ENCODE results near the gene OPCML. TPM values are rescaled to one million over a fixed set of nuclear protein-coding genes. Genes with fewer than 3 reads are reported as not detected.

The OPCML gene
- total and polyA plus RNA-seq, 2 of the 13 experiments (the other 11 are each of a cell fraction or from before 2014, with no cell fraction given): not detected

DNA sequence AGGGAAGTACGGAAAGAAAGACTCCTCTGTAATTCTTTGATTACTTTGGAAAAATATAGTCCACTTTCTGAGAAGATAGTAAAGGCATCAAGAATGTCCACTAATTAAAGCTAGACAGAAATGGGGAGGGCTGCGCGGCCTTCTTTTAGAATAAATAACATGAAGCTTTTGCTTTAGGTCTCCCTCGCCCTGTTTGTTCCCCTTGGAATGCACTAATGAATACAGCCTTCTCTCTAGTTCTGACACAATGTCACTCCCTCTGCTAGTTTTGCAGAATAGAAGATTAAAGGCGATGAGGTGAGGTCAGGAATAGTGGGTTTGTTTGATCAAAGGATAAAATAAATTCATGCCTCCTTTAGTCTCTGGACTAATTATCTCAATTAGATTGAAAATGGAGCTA is 543.9 kb downstream of the OPCML start:
- BruUV-seq (replicated peaks): no TSS peak
- DNase-seq (ENCODE audit: low spot score) (no peak), FAIRE-seq (no peak), ATAC-seq (no peak)
- Histone ChIP-seq H3K9ac (ENCODE audit: insufficient read depth, low read depth, low read length) (no peak overlapping the region), H3K4me2 (ENCODE audit: low read depth, low read length) (no peak overlapping the region), H3K4me1 (ENCODE audit: insufficient read depth, low read length) (no peaks in the 10 kb centered on the region), H2AFZ (ENCODE audit: low read length) (no peak overlapping the region), H4K20me1 (ENCODE audit: insufficient read depth, low read length) (no peaks in the 10 kb centered on the region), H3K4me3 (replicated peaks in 1 of 3; ENCODE audit: insufficient read depth in 1 of 3, low read depth in 2 of 3, low read length in 3 of 3) (no peak overlapping the region), H3K36me3 (replicated peaks in 1 of 2; ENCODE audit: control insufficient read depth in 1 of 2, insufficient read depth in 2 of 2, low read length in 2 of 2) (no peaks in the 10 kb centered on the region), H3K27me3 (ENCODE audit: control insufficient read depth in 1 of 2, insufficient read depth in 2 of 2, low read length in 2 of 2) (peaks cover 0 to 2% of the 10 kb centered on the region in 2 experiments; a peak in 1 of 5 replicates), H3K9me3 (ENCODE audit: low read length) (no peaks in the 10 kb centered on the region), H3K79me2 (ENCODE audit: insufficient read depth, low read length) (no peaks in the 10 kb centered on the region), H3K27ac (ENCODE audit: extremely low read length, insufficient read depth, low read length) (no peak overlapping the region)
- intact Hi-C loops (cut with micrococcal nuclease; ENCODE audit: unreplicated experiment) (no loop called here), in situ Hi-C loops (cut with HindIII; ENCODE audit: extremely low pct_ligation_motif_present, low pct_unique_long_range_greater_than_20kb) (no loop called here)
- POLR2A ChIA-PET: no interaction called here
- 26% methylated on average over 5 of the region's 5 CpGs for WGBS (ENCODE audit: low lambda C conversion rate)
- CTCF ChIA-PET (ENCODE audit: low intra/inter-chr PET ratio, low total read pairs): no interaction called here
- TF ChIP-seq GMEB1 (CRISPR knock-in tag; IDR thresholded peaks at IDR 0.05; ENCODE audit: borderline replicate concordance): no peak
- TF ChIP-seq ZNF577 (CRISPR knock-in tag; IDR thresholded peaks at IDR 0.05; ENCODE audit: borderline replicate concordance, low read depth): no peak
- TF ChIP-seq CCDC6 (CRISPR knock-in tag; IDR thresholded peaks at IDR 0.05): no peak
- no peak for TF ChIP-seq ZBTB21 (CRISPR knock-in tag; IDR thresholded peaks at IDR 0.05)
- TF ChIP-seq ELF1 (CRISPR knock-in tag; IDR thresholded peaks at IDR 0.05): no peak
- TF ChIP-seq ZNF326 (CRISPR knock-in tag; IDR thresholded peaks at IDR 0.05; ENCODE audit: borderline replicate concordance): no peak
- no peak for TF ChIP-seq TARDBP (CRISPR knock-in tag; IDR thresholded peaks at IDR 0.05)
- TF ChIP-seq, protein P1, sequence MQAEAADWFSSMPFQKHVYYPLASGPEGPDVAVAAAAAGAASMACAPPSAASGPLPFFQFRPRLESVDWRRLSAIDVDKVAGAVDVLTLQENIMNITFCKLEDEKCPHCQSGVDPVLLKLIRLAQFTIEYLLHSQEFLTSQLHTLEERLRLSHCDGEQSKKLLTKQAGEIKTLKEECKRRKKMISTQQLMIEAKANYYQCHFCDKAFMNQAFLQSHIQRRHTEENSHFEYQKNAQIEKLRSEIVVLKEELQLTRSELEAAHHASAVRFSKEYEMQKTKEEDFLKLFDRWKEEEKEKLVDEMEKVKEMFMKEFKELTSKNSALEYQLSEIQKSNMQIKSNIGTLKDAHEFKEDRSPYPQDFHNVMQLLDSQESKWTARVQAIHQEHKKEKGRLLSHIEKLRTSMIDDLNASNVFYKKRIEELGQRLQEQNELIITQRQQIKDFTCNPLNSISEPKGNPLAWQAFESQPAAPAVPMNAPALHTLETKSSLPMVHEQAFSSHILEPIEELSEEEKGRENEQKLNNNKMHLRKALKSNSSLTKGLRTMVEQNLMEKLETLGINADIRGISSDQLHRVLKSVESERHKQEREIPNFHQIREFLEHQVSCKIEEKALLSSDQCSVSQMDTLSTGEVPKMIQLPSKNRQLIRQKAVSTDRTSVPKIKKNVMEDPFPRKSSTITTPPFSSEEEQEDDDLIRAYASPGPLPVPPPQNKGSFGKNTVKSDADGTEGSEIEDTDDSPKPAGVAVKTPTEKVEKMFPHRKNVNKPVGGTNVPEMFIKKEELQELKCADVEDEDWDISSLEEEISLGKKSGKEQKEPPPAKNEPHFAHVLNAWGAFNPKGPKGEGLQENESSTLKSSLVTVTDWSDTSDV (CRISPR knock-in tag; IDR thresholded peaks at IDR 0.05): no peak
- TF ChIP-seq ZNF772 (CRISPR knock-in tag; IDR thresholded peaks at IDR 0.05): no peak
- TF ChIP-seq POLR2A (IDR thresholded peaks at IDR 0.05; ENCODE audit: insufficient read depth in 1 of 2, low read depth in 2 of 2, low read length in 2 of 2): no peak
- TF ChIP-seq, protein P2, sequence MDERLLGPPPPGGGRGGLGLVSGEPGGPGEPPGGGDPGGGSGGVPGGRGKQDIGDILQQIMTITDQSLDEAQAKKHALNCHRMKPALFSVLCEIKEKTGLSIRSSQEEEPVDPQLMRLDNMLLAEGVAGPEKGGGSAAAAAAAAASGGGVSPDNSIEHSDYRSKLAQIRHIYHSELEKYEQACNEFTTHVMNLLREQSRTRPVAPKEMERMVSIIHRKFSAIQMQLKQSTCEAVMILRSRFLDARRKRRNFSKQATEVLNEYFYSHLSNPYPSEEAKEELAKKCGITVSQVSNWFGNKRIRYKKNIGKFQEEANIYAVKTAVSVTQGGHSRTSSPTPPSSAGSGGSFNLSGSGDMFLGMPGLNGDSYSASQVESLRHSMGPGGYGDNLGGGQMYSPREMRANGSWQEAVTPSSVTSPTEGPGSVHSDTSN (CRISPR knock-in tag; IDR thresholded peaks at IDR 0.05): no peak
- no peak for TF ChIP-seq ZNF280D (CRISPR knock-in tag; IDR thresholded peaks at IDR 0.05)
- no peak for TF ChIP-seq RBFOX2 (IDR thresholded peaks at IDR 0.05; ENCODE audit: low read depth, low read length)
- no peak for TF ChIP-seq REL (CRISPR knock-in tag; conservative IDR thresholded peaks at IDR 0.05)
- no peak for TF ChIP-seq NRL (CRISPR knock-in tag; IDR thresholded peaks at IDR 0.05; ENCODE audit: borderline replicate concordance)

All from HepG2 (cell line).